A673 (cell line): Measurements from ENCODE around the gene NAB2.

ENCODE experiments used
- CTCF ChIP-seq: fragments of 300-800, 200-600 bp; sonication (generic); conservative IDR thresholded peaks from 2 replicates; pipeline ENCODE4 v1.5.1; 2017; ENCODE audit warnings: low read depth, mild to moderate bottlenecking, antibody characterized with exemption, low read length, moderate library complexity, mixed read lengths
- EZH2 ChIP-seq: fragments of 200-600 bp; sonication (generic); IDR thresholded peaks from 2 replicates; pipeline ENCODE4 v1.6.1; 2017; ENCODE audit warnings: borderline replicate concordance, low read depth, mild to moderate bottlenecking, mixed read lengths, antibody characterized with exemption, low read length; ENCODE audit not compliant: poor library complexity, severe bottlenecking

- TF ChIP-seq CTCF: no peak
- TF ChIP-seq EZH2: no peak
Measured at GRCh38 chr12:57087691-57088353, 1.1 kb upstream of the NAB2 start.
